Renal pelvis (tissue), 4 donors: ENCODE measurements around the gene SLC2A4. TPM values are rescaled to one million over a fixed set of nuclear protein-coding genes. Genes with fewer than 3 reads are reported as not detected.

Experiments used
- DNase-seq: peaks from one replicate; pipeline ENCODE4 v3.0.0-alpha.2; 2013
- polyA plus RNA-seq, 3 donors: library from polyadenylated mRNA; unstranded; fragments of 120-200 nt; gene quantifications; one replicate each; pipeline ENCODE4 v1.2.1, GENCODE V29; 2013; ENCODE audit not compliant: insufficient read length in 3 of 3

SLC2A4 gene
- polyA plus RNA-seq, 3 donors = 1.8 to 3.7 (median 2.5) TPM

GRCh38 chr17:7296189-7296861 is 14.8 kb downstream of the SLC2A4 start:
- peak; percentile 78 for DNase-seq

- no peak for DNase-seq
Measured at GRCh38 chr17:7304179-7304578, 22.7 kb downstream of the SLC2A4 start.

- peak; percentile 100 for DNase-seq
Measured at GRCh38 chr17:7306911-7307685, 25.6 kb downstream of the SLC2A4 start, which contains the start of gene EIF5A. TSS of gene EIF5A (plus strand) at chr17:7307628. CDS start at chr17:7309636, 2,008 bp downstream.

- no peak for DNase-seq
Measured at GRCh38 chr17:7307686-7308624, 26.4 kb downstream of the SLC2A4 start.

GRCh38 chr17:7308625-7309433 is 27.3 kb downstream of the SLC2A4 start:
- DNase-seq = no peak

- DNase-seq = no peak
Measured at GRCh38 chr17:7309628-7310027, 28.1 kb downstream of the SLC2A4 start.

GRCh38 chr17:7311110-7311705 is 29.7 kb downstream of the SLC2A4 start:
- no peak for DNase-seq

GRCh38 chr17:7312432-7313087 is 31.0 kb downstream of the SLC2A4 start:
- no peak for DNase-seq

GRCh38 chr17:7313088-7313889 is 31.8 kb downstream of the SLC2A4 start:
- no peak for DNase-seq

GRCh38 chr17:7313890-7314718 is 32.6 kb downstream of the SLC2A4 start:
- DNase-seq = no peak

GRCh38 chr17:7314719-7315569 is 33.4 kb downstream of the SLC2A4 start, which contains the start of gene GPS2:
TSS of gene GPS2 (minus strand) at chr17:7315360. CDS start at chr17:7315052, 308 bp downstream.
- peak; percentile 89 for DNase-seq

- DNase-seq = no peak
Measured at GRCh38 chr17:7315570-7316235, 34.2 kb downstream of the SLC2A4 start.

GRCh38 chr17:7317161-7317803 is 35.8 kb downstream of the SLC2A4 start:
- DNase-seq = no peak

- DNase-seq = no peak
Measured at GRCh38 chr17:7318121-7318860, 36.8 kb downstream of the SLC2A4 start.

- no peak for DNase-seq
Measured at GRCh38 chr17:7321466-7321865, 39.9 kb downstream of the SLC2A4 start.
